ENCODE measurements around the gene SQOR.

SQOR gene

GRCh38 chr15:45705510-45706473 lies 71.0 kb downstream of the SQOR start:
- DNase-seq (ENCODE audit: low read depth in 2 of 2) = peak; percentile 50 to 64

DNA sequence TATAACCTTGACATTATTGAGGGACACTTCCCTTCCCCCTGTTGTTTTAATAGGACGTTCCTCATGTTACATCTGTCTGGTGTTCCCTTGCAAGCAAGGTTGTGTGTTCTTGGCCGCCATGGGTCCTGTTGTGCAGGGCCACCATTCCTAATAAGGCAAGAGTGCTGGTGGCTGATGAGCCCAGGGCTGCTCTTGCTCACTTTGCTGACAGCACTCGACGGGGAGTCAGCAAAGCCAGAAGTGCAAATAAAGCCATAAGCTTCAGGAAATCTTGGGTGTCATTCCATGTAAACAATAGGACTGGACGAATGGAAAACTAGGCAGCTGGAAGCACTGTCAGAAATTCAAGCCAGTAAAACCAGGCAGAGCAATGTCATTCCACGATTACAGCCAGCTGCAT lies 75.8 kb downstream of the SQOR start:
- DNase-seq (ENCODE audit: low read depth in 2 of 2) = no peak

- peak; percentile 30 to 42 for DNase-seq (ENCODE audit: low read depth in 2 of 2)
These were observed 80.0 kb downstream of the SQOR start for GRCh38 chr15:45714590-45715488.

GRCh38 chr15:45715528-45715927 lies 80.7 kb downstream of the SQOR start:
- no peak for DNase-seq (ENCODE audit: low read depth in 2 of 2)

DNA sequence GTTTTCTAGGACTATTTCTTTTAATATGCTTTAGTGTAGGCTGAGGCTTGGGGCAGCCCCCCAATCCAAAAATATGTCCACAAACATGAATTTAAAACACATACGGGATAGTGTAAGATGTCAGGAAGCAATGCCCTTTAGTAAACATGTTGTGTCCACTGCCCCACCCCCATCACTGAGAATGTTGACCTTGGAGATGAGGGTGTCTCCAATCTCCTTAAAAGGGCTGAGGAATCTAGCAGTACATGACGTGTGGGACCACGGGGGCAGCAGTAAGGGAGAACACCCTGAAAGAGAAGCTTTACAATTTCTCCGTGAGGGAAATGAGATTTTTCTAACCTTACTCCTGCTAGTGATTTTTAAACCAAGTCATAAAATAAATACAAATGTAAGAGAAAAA lies 84.7 kb downstream of the SQOR start:
- no peak for DNase-seq (ENCODE audit: low read depth in 2 of 2)

- no peak for DNase-seq (ENCODE audit: low read depth in 2 of 2)
These were observed 85.4 kb downstream of the SQOR start for GRCh38 chr15:45720183-45720582.

DNA sequence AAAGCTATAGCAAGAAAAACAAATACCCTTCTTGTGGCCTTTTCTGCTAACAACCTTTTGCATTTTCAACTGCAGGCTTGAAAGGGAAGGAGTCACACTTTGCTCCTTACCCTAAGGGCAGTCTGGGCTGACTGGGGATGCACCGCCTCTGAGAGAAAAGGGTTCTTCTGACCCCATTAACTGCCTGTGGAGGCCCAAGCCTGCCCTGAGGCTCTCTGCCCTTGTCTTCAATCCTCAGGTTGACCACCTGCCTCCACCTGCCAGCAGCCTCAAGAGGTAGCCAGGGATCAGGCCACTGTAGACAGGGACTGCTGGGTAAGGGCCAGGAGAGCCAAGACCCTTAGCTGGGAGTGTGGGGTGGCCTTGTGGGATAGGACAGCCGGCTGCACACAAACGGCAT lies 93.8 kb downstream of the SQOR start:
- DNase-seq (ENCODE audit: low read depth in 2 of 2) = no peak

DNA sequence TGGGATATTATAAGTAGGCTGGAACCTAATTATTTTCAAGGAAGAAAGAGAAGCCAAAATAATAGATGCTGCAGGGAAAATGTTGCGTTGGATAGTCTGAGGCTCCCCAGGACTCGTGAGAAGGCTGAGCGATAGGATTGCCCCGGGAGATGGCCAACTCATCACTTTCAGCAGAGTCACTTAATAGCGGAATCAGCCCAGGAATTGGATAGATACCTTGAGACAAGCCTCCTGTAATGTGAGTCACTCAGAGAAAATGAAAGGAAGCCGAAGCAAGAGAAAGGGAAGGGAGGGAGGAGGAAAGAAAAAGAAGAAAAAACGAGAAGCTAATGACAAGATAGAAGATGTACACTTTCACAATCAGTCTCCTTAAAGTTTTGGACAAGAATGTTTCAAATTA lies 94.3 kb downstream of the SQOR start:
- no peak for DNase-seq (ENCODE audit: low read depth in 2 of 2)

DNA sequence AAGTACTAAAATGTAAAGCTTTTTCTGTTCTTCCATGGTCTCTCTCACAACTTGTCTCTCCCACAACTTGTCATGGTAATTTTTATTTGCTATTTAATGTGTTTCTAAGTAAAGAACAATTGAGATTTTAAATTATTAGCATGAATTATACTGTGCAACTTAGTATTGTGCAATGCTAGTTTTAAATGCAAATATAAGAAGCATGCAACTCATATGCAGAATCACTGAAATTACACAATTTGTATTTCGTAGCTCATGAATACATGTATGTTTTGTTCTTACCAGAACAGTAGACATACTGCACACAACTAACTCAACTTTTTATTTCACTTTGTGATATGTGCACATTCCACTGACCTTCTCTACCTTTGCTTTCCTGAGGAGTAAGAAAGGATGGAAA lies 96.5 kb downstream of the SQOR start:
- no peak for DNase-seq (ENCODE audit: low read depth in 2 of 2)

GRCh38 chr15:45732662-45733061 lies 97.8 kb downstream of the SQOR start:
- DNase-seq (ENCODE audit: low read depth in 2 of 2) = no peak

DNA sequence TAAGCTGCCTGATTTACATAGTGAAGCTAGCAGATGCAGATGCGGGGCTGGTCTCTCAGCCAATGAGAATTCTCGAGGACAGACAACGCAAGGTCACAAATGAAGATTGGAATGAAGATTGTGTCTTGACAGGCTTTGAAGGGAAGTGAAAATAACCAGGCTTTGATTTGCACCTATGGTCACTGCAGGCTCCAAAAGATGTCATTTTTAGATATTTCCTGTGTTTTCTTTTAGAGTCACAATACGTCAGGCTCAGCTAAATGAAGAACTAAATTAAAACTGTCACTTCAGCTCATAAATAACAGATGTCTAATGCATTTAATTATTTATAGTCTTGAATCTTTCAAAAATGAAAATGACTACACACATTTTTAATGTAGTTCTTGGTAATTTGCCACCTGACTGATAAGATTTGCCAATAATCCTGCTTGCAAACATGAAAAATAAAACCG lies 99.5 kb downstream of the SQOR start:
- DNase-seq (ENCODE audit: low read depth in 2 of 2) = no peak
